ENCODE results near the gene INPP5E. TPM values are rescaled to one million over a fixed set of nuclear protein-coding genes. Genes with fewer than 3 reads are reported as not detected.

The INPP5E gene
- total and polyA plus RNA-seq, 10 of the 15 experiments (the other 5 are each of a cell fraction or from before 2014, with no cell fraction given): 0.24 to 16.0 (median 5.3) TPM

- no peak for TF ChIP-seq STAT3 (IDR thresholded peaks at IDR 0.05; ENCODE audit: low read depth, low read length)
- TF ChIP-seq POU2F2 (IDR thresholded peaks at IDR 0.05; ENCODE audit: borderline replicate concordance, low read depth, low read length): no peak
- no peak for TF ChIP-seq ETV6 (conservative IDR thresholded peaks at IDR 0.05 in 1 of 2, IDR thresholded peaks at IDR 0.05 in 1 of 2; ENCODE audit: borderline replicate concordance in 1 of 2, low read depth in 1 of 2)
- no peak for TF ChIP-seq SPI1 (IDR thresholded peaks at IDR 0.05; ENCODE audit: borderline replicate concordance, insufficient read depth, low read depth, low read length)
- no peak for TF ChIP-seq JUND (IDR thresholded peaks at IDR 0.05; ENCODE audit: low read depth, low read length)
- TF ChIP-seq ZNF384 (IDR thresholded peaks at IDR 0.05; ENCODE audit: borderline replicate concordance, low read depth, low read length): no peak
- TF ChIP-seq E2F4 (IDR thresholded peaks at IDR 0.05; ENCODE audit: low read depth, low read length): no peak
- no peak for TF ChIP-seq E2F8 (IDR thresholded peaks at IDR 0.05; ENCODE audit: low read depth, partially characterized antibody)
- no peak; the same call in 1 of the 2 replicates for TF ChIP-seq REST (IDR thresholded peaks at IDR 0.05; ENCODE audit: low read depth, low read length)
- no peak for TF ChIP-seq ATF2 (IDR thresholded peaks at IDR 0.05; ENCODE audit: low read length)
- TF ChIP-seq PML (IDR thresholded peaks at IDR 0.05; ENCODE audit: low read length): no peak
- TF ChIP-seq CBFB (IDR thresholded peaks at IDR 0.05; ENCODE audit: low read depth): no peak
- no peak for TF ChIP-seq CREB1 (IDR thresholded peaks at IDR 0.05; ENCODE audit: low read depth)
- no peak for TF ChIP-seq RBBP5 (conservative IDR thresholded peaks at IDR 0.05)
- no peak for TF ChIP-seq CHD2 (IDR thresholded peaks at IDR 0.05; ENCODE audit: borderline replicate concordance, low read depth, low read length)
- TF ChIP-seq RCOR1 (conservative IDR thresholded peaks at IDR 0.05; ENCODE audit: low read depth, low read length): no peak
- no peak for TF ChIP-seq ESRRA (IDR thresholded peaks at IDR 0.05; ENCODE audit: low read length)
- peak; percentile 90 for TF ChIP-seq NRF1 (conservative IDR thresholded peaks at IDR 0.05; ENCODE audit: low read depth, low read length)
- TF ChIP-seq BCL3 (IDR thresholded peaks at IDR 0.05; ENCODE audit: borderline replicate concordance, insufficient read depth, low read depth, low read length, poor library complexity, severe bottlenecking): no peak
Measured at GRCh38 chr9:136483589-136484152, 44.0 kb upstream of the INPP5E start (continued).

Data from GM12878 (cell line).